ENCODE measurements around the gene CRP. TPM values are rescaled to one million over a fixed set of nuclear protein-coding genes. Genes with fewer than 3 reads are reported as not detected.

CRP gene
- total RNA-seq, result not detected

DNA sequence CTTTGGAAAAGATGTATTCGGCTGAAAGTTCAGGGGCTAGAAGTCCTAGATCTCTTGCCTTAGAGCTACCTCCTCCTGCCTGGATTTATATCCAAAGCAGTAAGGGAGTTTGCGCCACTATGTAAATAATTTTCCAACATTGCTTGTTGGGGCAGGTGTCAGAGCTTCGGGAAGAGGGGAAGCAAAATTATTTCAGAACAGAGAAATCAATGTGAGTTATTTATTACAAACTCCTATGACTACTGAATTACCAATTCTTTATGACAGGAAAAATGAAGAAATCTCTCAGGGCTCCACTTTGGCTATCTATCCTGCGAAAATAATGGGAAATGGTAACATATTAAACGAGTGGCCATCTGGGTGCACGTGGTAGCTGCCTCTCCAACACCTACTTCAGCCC is at the start of gene CRP:
Gene CRP (minus strand): TSS at position 61 of the 400 bp plus-strand sequence. CDS start 104 bp downstream, outside the sequence.

Other genes starting within 250 kb of the CRP start
- not detected for gene OR10J5, start 178.6 kb downstream of the CRP start, total RNA-seq
- not detected for gene APCS, start 126.8 kb downstream of the CRP start, total RNA-seq
- 19.6 TPM for gene DUSP23, start 66.4 kb upstream of the CRP start, total RNA-seq
- gene FCRL6, start 87.8 kb upstream of the CRP start, total RNA-seq, result not detected
- not detected for gene SLAMF8, start 112.3 kb upstream of the CRP start, total RNA-seq
- not detected for gene VSIG8, start 148.1 kb upstream of the CRP start, total RNA-seq
- 5.8 TPM for gene CFAP45, start 185.6 kb upstream of the CRP start, total RNA-seq
- 27.9 TPM for gene TAGLN2, start 210.9 kb upstream of the CRP start, total RNA-seq
- 3.9 TPM for gene IGSF9, start 231.0 kb upstream of the CRP start, total RNA-seq
- gene SLAMF9, start 239.6 kb upstream of the CRP start, total RNA-seq, result not detected

Data from diencephalon (tissue), 1 donor.